ENCODE measurements around the gene IGSF9B. TPM values are rescaled to one million over a fixed set of nuclear protein-coding genes. Genes with fewer than 3 reads are reported as not detected.

The IGSF9B gene
- total RNA-seq, 1 donor from 2014 or later = 5.5 TPM

DNA sequence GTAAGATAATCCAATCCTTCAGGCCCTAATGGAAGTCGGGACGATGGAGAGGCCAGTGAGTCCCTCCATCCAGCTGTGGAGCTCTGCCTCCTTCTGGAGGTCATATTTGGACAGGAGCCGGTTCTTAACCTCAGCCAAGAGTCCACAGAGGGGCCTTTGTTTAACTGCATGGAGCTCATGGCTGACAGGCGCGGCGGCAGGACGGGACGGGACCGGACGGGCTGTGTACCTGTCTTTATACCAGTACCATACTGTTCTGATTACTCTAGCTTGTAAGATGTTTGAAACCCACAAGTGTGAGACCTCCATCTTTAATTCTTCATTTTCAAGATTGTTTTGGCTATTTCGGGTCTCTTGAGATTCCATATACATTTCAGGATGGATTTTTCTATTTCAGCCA, 91.3 kb downstream of the IGSF9B start:
- Histone ChIP-seq H3K36me3 (no peaks in the 10 kb centered on the region), H3K9me3 (no peaks in the 10 kb centered on the region), H3K27me3 (ENCODE audit: low read depth) (peaks cover 4% of the 10 kb centered on the region), H3K4me3 (no peak overlapping the region), H3K4me1 (no peaks in the 10 kb centered on the region), H3K27ac (no peak overlapping the region)
- TF ChIP-seq, protein P1, sequence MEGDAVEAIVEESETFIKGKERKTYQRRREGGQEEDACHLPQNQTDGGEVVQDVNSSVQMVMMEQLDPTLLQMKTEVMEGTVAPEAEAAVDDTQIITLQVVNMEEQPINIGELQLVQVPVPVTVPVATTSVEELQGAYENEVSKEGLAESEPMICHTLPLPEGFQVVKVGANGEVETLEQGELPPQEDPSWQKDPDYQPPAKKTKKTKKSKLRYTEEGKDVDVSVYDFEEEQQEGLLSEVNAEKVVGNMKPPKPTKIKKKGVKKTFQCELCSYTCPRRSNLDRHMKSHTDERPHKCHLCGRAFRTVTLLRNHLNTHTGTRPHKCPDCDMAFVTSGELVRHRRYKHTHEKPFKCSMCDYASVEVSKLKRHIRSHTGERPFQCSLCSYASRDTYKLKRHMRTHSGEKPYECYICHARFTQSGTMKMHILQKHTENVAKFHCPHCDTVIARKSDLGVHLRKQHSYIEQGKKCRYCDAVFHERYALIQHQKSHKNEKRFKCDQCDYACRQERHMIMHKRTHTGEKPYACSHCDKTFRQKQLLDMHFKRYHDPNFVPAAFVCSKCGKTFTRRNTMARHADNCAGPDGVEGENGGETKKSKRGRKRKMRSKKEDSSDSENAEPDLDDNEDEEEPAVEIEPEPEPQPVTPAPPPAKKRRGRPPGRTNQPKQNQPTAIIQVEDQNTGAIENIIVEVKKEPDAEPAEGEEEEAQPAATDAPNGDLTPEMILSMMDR (IDR thresholded peaks at IDR 0.05) = no peak
- ATAC-seq (no peak), DNase-seq (no peak)
- intact Hi-C loops (cut with DNase I) = no loop called here

DNA sequence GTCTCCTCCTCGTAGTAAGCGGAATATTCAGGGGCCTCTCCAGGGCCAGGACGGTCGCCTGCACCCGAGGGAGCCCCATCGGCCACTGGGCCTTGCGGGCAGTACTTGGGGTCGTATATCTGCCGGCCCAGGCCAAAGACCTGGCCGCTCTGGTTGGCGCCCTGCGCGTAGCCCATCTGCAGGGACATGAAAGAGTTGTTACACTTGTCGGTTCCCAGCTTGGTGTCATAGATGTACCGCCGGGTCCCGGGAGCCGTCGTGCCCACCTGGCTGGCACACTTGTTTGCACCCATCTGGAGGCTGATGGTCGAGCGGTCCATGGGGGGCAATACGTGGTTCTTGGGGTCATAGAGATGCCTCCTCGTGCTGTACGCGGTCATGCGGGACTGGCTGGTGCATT, 92.0 kb downstream of the IGSF9B start:
- intact Hi-C loops (cut with DNase I) = no loop called here
- no peaks in the 10 kb centered on the region for H3K4me1 ChIP-seq
- no peaks in the 10 kb centered on the region for H3K9me3 ChIP-seq
- TF ChIP-seq, protein P1 (IDR thresholded peaks at IDR 0.05) = no peak
- H3K27me3 ChIP-seq (ENCODE audit: low read depth) = peaks cover 4% of the 10 kb centered on the region
- DNase-seq = no peak
- no peak overlapping the region for H3K4me3 ChIP-seq
- no peak overlapping the region for H3K27ac ChIP-seq
- H3K36me3 ChIP-seq = no peaks in the 10 kb centered on the region
- no peak for ATAC-seq

DNA sequence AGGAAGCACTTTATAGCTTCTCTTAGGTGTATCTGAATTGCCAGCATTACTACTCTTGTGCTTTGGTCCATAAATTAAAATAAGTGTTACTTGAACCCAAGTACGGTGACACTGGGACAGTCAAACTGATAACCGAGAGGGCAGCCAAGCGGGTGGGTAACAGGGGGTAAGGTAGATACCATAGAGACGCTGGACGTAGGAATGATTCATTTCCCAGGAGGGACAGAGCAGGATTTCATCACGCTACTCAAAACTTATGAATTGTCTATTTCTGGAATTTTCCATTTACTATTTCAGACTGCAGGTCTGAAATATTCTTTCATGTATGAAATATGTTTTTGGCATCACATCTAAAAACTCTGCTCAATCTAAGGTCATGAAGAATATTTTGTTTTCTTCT, 96.6 kb downstream of the IGSF9B start:
- intact Hi-C loops (cut with DNase I) = no loop called here
- Histone ChIP-seq H3K27me3 (ENCODE audit: low read depth) (peaks cover 4% of the 10 kb centered on the region), H3K9me3 (no peaks in the 10 kb centered on the region), H3K36me3 (no peaks in the 10 kb centered on the region), H3K27ac (no peak overlapping the region), H3K4me1 (no peaks in the 10 kb centered on the region), H3K4me3 (no peak overlapping the region)
- TF ChIP-seq, protein P1 (IDR thresholded peaks at IDR 0.05) = no peak
- DNase-seq (no peak), ATAC-seq (no peak)

Other genes starting within 250 kb of the IGSF9B start
- gene SPATA19, start 111.5 kb downstream of the IGSF9B start, total RNA-seq = not detected
- 32.1 TPM for gene JAM3, start 112.1 kb upstream of the IGSF9B start, total RNA-seq

Measured in lower lobe of right lung (tissue), 2 donors.